ENCODE results near the gene PLPP4.

PLPP4 gene

GRCh38 chr10:120607710-120608703, 151.0 kb downstream of the PLPP4 start:
- Histone ChIP-seq H3K4me2 (ENCODE audit: low read depth, low read length, poor library complexity, severe bottlenecking) (no peak overlapping the region), H3K36me3 (ENCODE audit: low read length) (no peaks in the 10 kb centered on the region), H3K27me3 (ENCODE audit: low read length) (no peaks in the 10 kb centered on the region)

GRCh38 chr10:120609006-120609405, 152.0 kb downstream of the PLPP4 start:
- no peak overlapping the region for H3K4me3 ChIP-seq (ENCODE audit: insufficient read depth, low read length, poor library complexity, severe bottlenecking)
- H3K4me2 ChIP-seq (ENCODE audit: low read depth, low read length, poor library complexity, severe bottlenecking): no peak overlapping the region
- no peak overlapping the region for H3K9ac ChIP-seq (ENCODE audit: low read length)
- H3K79me2 ChIP-seq (ENCODE audit: insufficient read depth, low read length): no peaks in the 10 kb centered on the region
- no peaks in the 10 kb centered on the region for H3K9me2 ChIP-seq (replicated peaks; ENCODE audit: insufficient read depth, low read length)
- no peaks in the 10 kb centered on the region for H3K27me3 ChIP-seq (ENCODE audit: low read length)
- H3F3A ChIP-seq (ENCODE audit: insufficient read depth): no peaks in the 10 kb centered on the region
- H3K9me3 ChIP-seq (ENCODE audit: insufficient read depth, low read length): no peaks in the 10 kb centered on the region
- H2AFZ ChIP-seq (ENCODE audit: low read depth, low read length, severe bottlenecking): no peak overlapping the region
- no peaks in the 10 kb centered on the region for H3K36me3 ChIP-seq (ENCODE audit: low read length)
- no peak overlapping the region for H3K27ac ChIP-seq (ENCODE audit: low read depth, low read length)
- H4K20me1 ChIP-seq (ENCODE audit: low read depth, low read length): no peaks in the 10 kb centered on the region
- TF ChIP-seq EZH2phosphoT487 (conservative IDR thresholded peaks at IDR 0.05; ENCODE audit: low read length) (no peak), CTCF (IDR thresholded peaks at IDR 0.05; ENCODE audit: insufficient read depth, low read length, poor library complexity, severe bottlenecking) (no peak)

More at GRCh38 chr10:120607710-120608703, 151.0 kb downstream of the PLPP4 start:
- no peak overlapping the region for H3K4me3 ChIP-seq (ENCODE audit: insufficient read depth, low read length, poor library complexity, severe bottlenecking)
- no peak overlapping the region for H3K9ac ChIP-seq (ENCODE audit: low read length)
- H3F3A ChIP-seq (ENCODE audit: insufficient read depth): no peaks in the 10 kb centered on the region
- no peak overlapping the region for H2AFZ ChIP-seq (ENCODE audit: low read depth, low read length, severe bottlenecking)
- TF ChIP-seq EZH2phosphoT487 (conservative IDR thresholded peaks at IDR 0.05; ENCODE audit: low read length): no peak
- TF ChIP-seq CTCF (IDR thresholded peaks at IDR 0.05; ENCODE audit: insufficient read depth, low read length, poor library complexity, severe bottlenecking): no peak
- no peaks in the 10 kb centered on the region for H4K20me1 ChIP-seq (ENCODE audit: low read depth, low read length)
- no peak overlapping the region for H3K27ac ChIP-seq (ENCODE audit: low read depth, low read length)
- H3K9me3 ChIP-seq (ENCODE audit: insufficient read depth, low read length): no peaks in the 10 kb centered on the region
- H3K9me2 ChIP-seq (replicated peaks; ENCODE audit: insufficient read depth, low read length): no peaks in the 10 kb centered on the region
- H3K79me2 ChIP-seq (ENCODE audit: insufficient read depth, low read length): no peaks in the 10 kb centered on the region

- no peaks in the 10 kb centered on the region for H3K9me2 ChIP-seq (replicated peaks; ENCODE audit: insufficient read depth, low read length)
- no peaks in the 10 kb centered on the region for H3K9me3 ChIP-seq (ENCODE audit: insufficient read depth, low read length)
- H3F3A ChIP-seq (ENCODE audit: insufficient read depth): no peaks in the 10 kb centered on the region
- no peak overlapping the region for H3K4me3 ChIP-seq (ENCODE audit: insufficient read depth, low read length, poor library complexity, severe bottlenecking)
- H2AFZ ChIP-seq (ENCODE audit: low read depth, low read length, severe bottlenecking): no peak overlapping the region
- no peak overlapping the region for H3K4me2 ChIP-seq (ENCODE audit: low read depth, low read length, poor library complexity, severe bottlenecking)
- H4K20me1 ChIP-seq (ENCODE audit: low read depth, low read length): no peaks in the 10 kb centered on the region
- TF ChIP-seq EZH2phosphoT487 (conservative IDR thresholded peaks at IDR 0.05; ENCODE audit: low read length) (no peak), CTCF (IDR thresholded peaks at IDR 0.05; ENCODE audit: insufficient read depth, low read length, poor library complexity, severe bottlenecking) (no peak)
- H3K36me3 ChIP-seq (ENCODE audit: low read length): no peaks in the 10 kb centered on the region
- H3K27ac ChIP-seq (ENCODE audit: low read depth, low read length): no peak overlapping the region
- H3K9ac ChIP-seq (ENCODE audit: low read length): no peak overlapping the region
- H3K27me3 ChIP-seq (ENCODE audit: low read length): no peaks in the 10 kb centered on the region
- H3K79me2 ChIP-seq (ENCODE audit: insufficient read depth, low read length): no peaks in the 10 kb centered on the region
These were observed 153.8 kb downstream of the PLPP4 start for GRCh38 chr10:120610791-120611190.

Measured in SU-DHL-6 (cell line).